ENCODE data around the gene CD163. TPM values are rescaled to one million over a fixed set of nuclear protein-coding genes. Genes with fewer than 3 reads are reported as not detected.

Gene CD163
- polyA plus RNA-seq, 4 donors = 6.3 to 147 (median 7.5) TPM

- FAIRE-seq (no peak), DNase-seq (no peak)
- no peak overlapping the region for H3K27ac ChIP-seq (ENCODE audit: low read depth in 1 of 3, low read length in 2 of 3)
- H3K4me1 ChIP-seq (ENCODE audit: control insufficient read depth in 3 of 3, insufficient read depth in 2 of 3, low read depth in 1 of 3, low read length in 2 of 3) = no peaks in the 10 kb centered on the region
- 37 to 62% (median 55%) methylated on average over 1 of the region's 1 CpG for WGBS, 3 donors
- H3K36me3 ChIP-seq (ENCODE audit: control insufficient read depth in 3 of 3, insufficient read depth in 2 of 3, low read depth in 1 of 3, low read length in 3 of 3) = no peaks in the 10 kb centered on the region
- no peak overlapping the region for H3K4me3 ChIP-seq (ENCODE audit: low read depth in 1 of 3, low read length in 3 of 3)
- H3K9me3 ChIP-seq (ENCODE audit: control insufficient read depth in 2 of 2, insufficient read depth in 1 of 2, low read depth in 1 of 2, low read length in 1 of 2) = no peaks in the 10 kb centered on the region
- no peaks in the 10 kb centered on the region for H3K27me3 ChIP-seq (ENCODE audit: control insufficient read depth in 3 of 3, insufficient read depth in 3 of 3, low read length in 3 of 3)
Observed at GRCh38 chr12:7479771-7480170, 23.8 kb downstream of the CD163 start.

GRCh38 chr12:7472060-7472459 is 31.5 kb downstream of the CD163 start:
- Histone ChIP-seq H3K36me3 (ENCODE audit: control insufficient read depth in 3 of 3, insufficient read depth in 2 of 3, low read depth in 1 of 3, low read length in 3 of 3) (no peaks in the 10 kb centered on the region), H3K27ac (ENCODE audit: low read depth in 1 of 3, low read length in 2 of 3) (no peak overlapping the region), H3K9me3 (ENCODE audit: control insufficient read depth in 2 of 2, insufficient read depth in 1 of 2, low read depth in 1 of 2, low read length in 1 of 2) (no peaks in the 10 kb centered on the region), H3K4me3 (ENCODE audit: low read depth in 1 of 3, low read length in 3 of 3) (no peak overlapping the region), H3K27me3 (ENCODE audit: control insufficient read depth in 3 of 3, insufficient read depth in 3 of 3, low read length in 3 of 3) (no peaks in the 10 kb centered on the region), H3K4me1 (ENCODE audit: control insufficient read depth in 3 of 3, insufficient read depth in 2 of 3, low read depth in 1 of 3, low read length in 2 of 3) (no peaks in the 10 kb centered on the region)
- FAIRE-seq = no peak
- 86 to 89% (median 87%) methylated on average over 6 of the region's 6 CpGs for WGBS, 3 donors
- no peak for DNase-seq

- H3K27me3 ChIP-seq (ENCODE audit: control insufficient read depth in 3 of 3, insufficient read depth in 3 of 3, low read length in 3 of 3) = no peaks in the 10 kb centered on the region
- no peak for FAIRE-seq
Observed at GRCh38 chr12:7460375-7461259, 43.0 kb downstream of the CD163 start.

GRCh38 chr12:7459973-7460372 is 43.6 kb downstream of the CD163 start:
- no peak for FAIRE-seq
- no peaks in the 10 kb centered on the region for H3K36me3 ChIP-seq (ENCODE audit: control insufficient read depth in 3 of 3, insufficient read depth in 2 of 3, low read depth in 1 of 3, low read length in 3 of 3)

More at GRCh38 chr12:7460375-7461259, 43.0 kb downstream of the CD163 start:
- peak; percentile 35 to 49 for DNase-seq
- Histone ChIP-seq H3K4me1 (ENCODE audit: control insufficient read depth in 3 of 3, insufficient read depth in 2 of 3, low read depth in 1 of 3, low read length in 2 of 3) (no peaks in the 10 kb centered on the region), H3K27ac (ENCODE audit: low read depth in 1 of 3, low read length in 2 of 3) (no peak overlapping the region), H3K4me3 (ENCODE audit: low read depth in 1 of 3, low read length in 3 of 3) (no peak overlapping the region), H3K36me3 (ENCODE audit: control insufficient read depth in 3 of 3, insufficient read depth in 2 of 3, low read depth in 1 of 3, low read length in 3 of 3) (no peaks in the 10 kb centered on the region), H3K9me3 (ENCODE audit: control insufficient read depth in 2 of 2, insufficient read depth in 1 of 2, low read depth in 1 of 2, low read length in 1 of 2) (no peaks in the 10 kb centered on the region)
- WGBS, 3 donors = 62 to 69% (median 63%) methylated on average over 7 of the region's 7 CpGs

GRCh38 chr12:7451756-7452155 is 51.8 kb downstream of the CD163 start:
- no peaks in the 10 kb centered on the region for H3K27me3 ChIP-seq (ENCODE audit: control insufficient read depth in 3 of 3, insufficient read depth in 3 of 3, low read length in 3 of 3)
- peaks cover 0 to 10% of the 10 kb centered on the region in 2 donors for H3K9me3 ChIP-seq (ENCODE audit: control insufficient read depth in 2 of 2, insufficient read depth in 1 of 2, low read depth in 1 of 2, low read length in 1 of 2)
- WGBS, 3 donors = 70 to 74% (median 71%) methylated on average over 3 of the region's 3 CpGs
- no peak overlapping the region for H3K4me3 ChIP-seq (ENCODE audit: low read depth in 1 of 3, low read length in 3 of 3)
- no peaks in the 10 kb centered on the region for H3K36me3 ChIP-seq (ENCODE audit: control insufficient read depth in 3 of 3, insufficient read depth in 2 of 3, low read depth in 1 of 3, low read length in 3 of 3)
- H3K4me1 ChIP-seq (ENCODE audit: control insufficient read depth in 3 of 3, insufficient read depth in 2 of 3, low read depth in 1 of 3, low read length in 2 of 3) = no peaks in the 10 kb centered on the region
- no peak for FAIRE-seq
- no peak for DNase-seq
- H3K27ac ChIP-seq (ENCODE audit: low read depth in 1 of 3, low read length in 2 of 3) = no peak overlapping the region

More at GRCh38 chr12:7459973-7460372, 43.6 kb downstream of the CD163 start:
- no peak for DNase-seq
- WGBS, 3 donors = 73 to 86% (median 74%) methylated on average over 3 of the region's 3 CpGs
- H3K9me3 ChIP-seq (ENCODE audit: control insufficient read depth in 2 of 2, insufficient read depth in 1 of 2, low read depth in 1 of 2, low read length in 1 of 2) = no peaks in the 10 kb centered on the region
- H3K4me3 ChIP-seq (ENCODE audit: low read depth in 1 of 3, low read length in 3 of 3) = no peak overlapping the region
- H3K27me3 ChIP-seq (ENCODE audit: control insufficient read depth in 3 of 3, insufficient read depth in 3 of 3, low read length in 3 of 3) = no peaks in the 10 kb centered on the region
- no peaks in the 10 kb centered on the region for H3K4me1 ChIP-seq (ENCODE audit: control insufficient read depth in 3 of 3, insufficient read depth in 2 of 3, low read depth in 1 of 3, low read length in 2 of 3)
- no peak overlapping the region for H3K27ac ChIP-seq (ENCODE audit: low read depth in 1 of 3, low read length in 2 of 3)

- H3K27me3 ChIP-seq (ENCODE audit: control insufficient read depth in 3 of 3, insufficient read depth in 3 of 3, low read length in 3 of 3) = no peaks in the 10 kb centered on the region
- FAIRE-seq (no peak), DNase-seq (no peak)
- H3K4me3 ChIP-seq (ENCODE audit: low read depth in 1 of 3, low read length in 3 of 3) = no peak overlapping the region
- 58 to 78% (median 76%) methylated on average over 7 of the region's 7 CpGs for WGBS, 3 donors
- H3K4me1 ChIP-seq (ENCODE audit: control insufficient read depth in 3 of 3, insufficient read depth in 2 of 3, low read depth in 1 of 3, low read length in 2 of 3) = no peaks in the 10 kb centered on the region
- peaks cover 0 to 10% of the 10 kb centered on the region in 2 donors for H3K9me3 ChIP-seq (ENCODE audit: control insufficient read depth in 2 of 2, insufficient read depth in 1 of 2, low read depth in 1 of 2, low read length in 1 of 2)
- no peak overlapping the region for H3K27ac ChIP-seq (ENCODE audit: low read depth in 1 of 3, low read length in 2 of 3)
- H3K36me3 ChIP-seq (ENCODE audit: control insufficient read depth in 3 of 3, insufficient read depth in 2 of 3, low read depth in 1 of 3, low read length in 3 of 3) = no peaks in the 10 kb centered on the region
Observed at GRCh38 chr12:7450667-7451066, 52.9 kb downstream of the CD163 start.

GRCh38 chr12:7448099-7448498 is 55.5 kb downstream of the CD163 start:
- Histone ChIP-seq H3K4me3 (ENCODE audit: low read depth in 1 of 3, low read length in 3 of 3) (no peak overlapping the region), H3K36me3 (ENCODE audit: control insufficient read depth in 3 of 3, insufficient read depth in 2 of 3, low read depth in 1 of 3, low read length in 3 of 3) (no peaks in the 10 kb centered on the region), H3K4me1 (ENCODE audit: control insufficient read depth in 3 of 3, insufficient read depth in 2 of 3, low read depth in 1 of 3, low read length in 2 of 3) (no peaks in the 10 kb centered on the region), H3K27me3 (ENCODE audit: control insufficient read depth in 3 of 3, insufficient read depth in 3 of 3, low read length in 3 of 3) (no peaks in the 10 kb centered on the region), H3K9me3 (ENCODE audit: control insufficient read depth in 2 of 2, insufficient read depth in 1 of 2, low read depth in 1 of 2, low read length in 1 of 2) (peaks cover 0 to 5% of the 10 kb centered on the region in 2 donors), H3K27ac (ENCODE audit: low read depth in 1 of 3, low read length in 2 of 3) (no peak overlapping the region)
- WGBS, 3 donors = 70 to 81% (median 77%) methylated on average over 1 of the region's 1 CpG
- DNase-seq = no peak
- FAIRE-seq = no peak

- peaks cover 0 to 8% (median 4%) of the 10 kb centered on the region in 3 donors for H3K27me3 ChIP-seq (ENCODE audit: control insufficient read depth in 3 of 3, insufficient read depth in 3 of 3, low read length in 3 of 3)
- H3K9me3 ChIP-seq (ENCODE audit: control insufficient read depth in 2 of 2, insufficient read depth in 1 of 2, low read depth in 1 of 2, low read length in 1 of 2) = no peaks in the 10 kb centered on the region
- H3K4me1 ChIP-seq (ENCODE audit: control insufficient read depth in 3 of 3, insufficient read depth in 2 of 3, low read depth in 1 of 3, low read length in 2 of 3) = no peaks in the 10 kb centered on the region
- DNase-seq = no peak
- no peaks in the 10 kb centered on the region for H3K36me3 ChIP-seq (ENCODE audit: control insufficient read depth in 3 of 3, insufficient read depth in 2 of 3, low read depth in 1 of 3, low read length in 3 of 3)
- FAIRE-seq = no peak
- 79 to 81% (median 79%) methylated on average over 4 of the region's 4 CpGs for WGBS, 3 donors
- no peak overlapping the region for H3K27ac ChIP-seq (ENCODE audit: low read depth in 1 of 3, low read length in 2 of 3)
- no peak overlapping the region for H3K4me3 ChIP-seq (ENCODE audit: low read depth in 1 of 3, low read length in 3 of 3)
Observed at GRCh38 chr12:7444537-7444936, 59.0 kb downstream of the CD163 start.
